Measurements from ENCODE around the gene CDH13.

DNA sequence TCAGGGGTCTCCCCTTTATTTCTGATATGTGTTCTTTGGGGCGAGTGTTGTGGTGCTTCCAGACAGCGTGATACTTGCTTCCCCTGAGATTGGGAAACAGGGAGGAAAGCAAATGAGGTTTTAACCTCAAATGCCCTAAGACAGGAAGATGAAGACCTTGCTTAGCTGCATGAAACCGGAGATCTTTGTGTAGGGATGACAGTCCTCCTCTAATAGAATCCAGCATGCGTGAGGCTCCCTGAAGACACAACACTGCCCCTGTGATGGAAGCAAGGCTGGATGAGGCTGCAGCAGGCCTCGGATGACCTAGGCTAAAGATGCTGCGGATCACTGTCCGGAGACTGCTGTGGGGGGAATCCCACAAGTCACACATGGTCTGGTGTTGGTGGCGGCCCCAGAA lies 491.0 kb downstream of the CDH13 start:
- TF ChIP-seq CTCF (IDR thresholded peaks at IDR 0.05): no peak
- TF ChIP-seq POLR2A (IDR thresholded peaks at IDR 0.05; ENCODE audit: low read length): no peak
- TF ChIP-seq POLR2AphosphoS2 (conservative IDR thresholded peaks at IDR 0.05; ENCODE audit: low read length): no peak
